GM15510 (cell line): ENCODE measurements around the gene RNFT2.
A peak's percentile ranks its signal among the peaks of the same experiment; 100 is the strongest.

ENCODE experiments used
- POLR2A ChIP-seq: IDR thresholded peaks from 3 replicates; pipeline ENCODE4 v1.6.1; 2011; ENCODE audit warnings: borderline replicate concordance; ENCODE audit not compliant: insufficient read length; ENCODE audit errors: extremely low read depth

Gene RNFT2

GRCh38 chr12:116800918-116801317 is 62.8 kb downstream of the RNFT2 start:
- TF ChIP-seq POLR2A: no peak

GRCh38 chr12:116802018-116802417 is 63.9 kb downstream of the RNFT2 start:
- no peak for TF ChIP-seq POLR2A

- no peak for TF ChIP-seq POLR2A
These were observed 65.1 kb downstream of the RNFT2 start for GRCh38 chr12:116803013-116803736.

- TF ChIP-seq POLR2A: no peak
These were observed 65.9 kb downstream of the RNFT2 start for GRCh38 chr12:116804051-116804450.

GRCh38 chr12:116806845-116807440 is 68.8 kb downstream of the RNFT2 start:
- no peak for TF ChIP-seq POLR2A

GRCh38 chr12:116807546-116807945 is 69.4 kb downstream of the RNFT2 start:
- TF ChIP-seq POLR2A: no peak

GRCh38 chr12:116808113-116809105 is 70.3 kb downstream of the RNFT2 start:
- TF ChIP-seq POLR2A: no peak

GRCh38 chr12:116812238-116812637 is 74.1 kb downstream of the RNFT2 start:
- TF ChIP-seq POLR2A: no peak

GRCh38 chr12:116813271-116814041 is 75.3 kb downstream of the RNFT2 start:
- no peak for TF ChIP-seq POLR2A

GRCh38 chr12:116818341-116818856 is 80.3 kb downstream of the RNFT2 start:
- no peak for TF ChIP-seq POLR2A

- TF ChIP-seq POLR2A: peak; percentile 72
These were observed 81.1 kb downstream of the RNFT2 start for GRCh38 chr12:116818948-116819832.

- TF ChIP-seq POLR2A: no peak
These were observed 82.0 kb downstream of the RNFT2 start for GRCh38 chr12:116820064-116820656.

GRCh38 chr12:116821291-116821690 is 83.2 kb downstream of the RNFT2 start:
- no peak for TF ChIP-seq POLR2A
